IMR-90 (cell line): ENCODE measurements around the gene BDNF. TPM values are rescaled to one million over a fixed set of nuclear protein-coding genes. Genes with fewer than 3 reads are reported as not detected.

Experiments
- ATAC-seq: fragments of 200-7000 bp; cut with Tn5 transposase; 2 replicates; pipeline ENCODE4 v1.9.1; 2020; ENCODE audit warnings: low read depth, mild to moderate bottlenecking, moderate library complexity
- BruUV-seq: library from RNA; stranded (reverse); fragments of 400-500 nt; replicated peaks from 2 replicates; lab custom pipeline; 2021; lab: Mats Ljungman, UMichigan
- CTCF ChIA-PET: fragments of 300-600 bp; formaldehyde crosslinking; extraction: SDS; loops from one replicate; lab custom pipeline; 2021; ENCODE audit warnings: antibody characterized with exemption; lab: Yijun Ruan, JAX
- POLR2A ChIA-PET: fragments of 300-600 bp; sonication (Branson Sonifier 250); formaldehyde crosslinking; loops from one replicate; lab custom pipeline; 2022; ENCODE audit warnings: antibody characterized with exemption; ENCODE audit not compliant: unreplicated experiment; lab: Charles Lee
- DNase-seq: peaks from one replicate; pipeline ENCODE4 v3.0.0; 2013
- H2AFZ ChIP-seq: replicated peaks from 2 replicates; pipeline ENCODE3; 2013; ENCODE audit warnings: low read length, mild to moderate bottlenecking; ENCODE audit not compliant: poor library complexity
- H2AK5ac ChIP-seq: 2 replicates; pipeline ENCODE4 v1.6.1; 2013; ENCODE audit warnings: low read depth, low read length, inconsistent platforms
- H2AK9ac ChIP-seq: replicated peaks from 2 replicates; pipeline ENCODE3; 2013; ENCODE audit warnings: mild to moderate bottlenecking, low read depth, low read length, moderate library complexity; ENCODE audit not compliant: poor library complexity
- H2BK120ac ChIP-seq: 2 replicates; pipeline ENCODE4 v1.6.1; 2013; ENCODE audit warnings: low read depth, low read length, inconsistent platforms
- H2BK15ac ChIP-seq: 3 replicates; pipeline ENCODE4 v1.6.1; 2013; ENCODE audit warnings: low read depth, low read length, inconsistent platforms
- H2BK20ac ChIP-seq: 2 replicates; pipeline ENCODE4 v1.6.1; 2013; ENCODE audit warnings: low read depth, mild to moderate bottlenecking, inconsistent platforms, low read length, moderate library complexity
- H2BK5ac ChIP-seq: 2 replicates; pipeline ENCODE4 v1.6.1; 2013; ENCODE audit warnings: mild to moderate bottlenecking, low read depth, low read length, inconsistent platforms; ENCODE audit not compliant: poor library complexity, severe bottlenecking
- H3K14ac ChIP-seq: replicated peaks from 2 replicates; pipeline ENCODE4 v1.6.1; 2013; ENCODE audit warnings: low read depth, low read length, inconsistent platforms
- H3K18ac ChIP-seq: 2 replicates; pipeline ENCODE4 v1.6.1; 2013; ENCODE audit warnings: low read depth, low read length, control low read depth
- H3K23ac ChIP-seq: 2 replicates; pipeline ENCODE4 v1.6.1; 2013; ENCODE audit warnings: low read depth, low read length, inconsistent platforms
- H3K27ac ChIP-seq: 2 replicates; pipeline ENCODE4 v1.5.1; 2013; ENCODE audit warnings: mild to moderate bottlenecking, control low read depth, low read length; ENCODE audit not compliant: insufficient read depth
- H3K27me3 ChIP-seq: 2 replicates; pipeline ENCODE4 v1.6.1; 2013; ENCODE audit warnings: low read length; ENCODE audit not compliant: control insufficient read depth, insufficient read depth
- H3K36me3 ChIP-seq: 2 replicates; pipeline ENCODE4 v1.6.1; 2013; ENCODE audit warnings: low read length, mixed read lengths; ENCODE audit not compliant: control insufficient read depth, insufficient read depth
- H3K4ac ChIP-seq: 2 replicates; pipeline ENCODE4 v1.6.1; 2013; ENCODE audit warnings: low read depth, low read length, inconsistent platforms
- H3K4me1 ChIP-seq: 2 replicates; pipeline ENCODE4 v1.6.1; 2013; ENCODE audit warnings: low read length, mixed read lengths; ENCODE audit not compliant: control insufficient read depth, insufficient read depth
- H3K4me2 ChIP-seq: 2 replicates; pipeline ENCODE4 v1.6.1; 2013; ENCODE audit warnings: low read depth, mild to moderate bottlenecking, control low read depth, low read length, moderate library complexity
- H3K4me3 ChIP-seq: 2 replicates; pipeline ENCODE4 v1.5.1; 2013; ENCODE audit warnings: low read depth, mild to moderate bottlenecking, control low read depth, low read length, moderate library complexity; ENCODE audit not compliant: insufficient read depth
- H3K56ac ChIP-seq: 2 replicates; pipeline ENCODE4 v1.6.1; 2013; ENCODE audit warnings: low read length, inconsistent platforms; ENCODE audit not compliant: insufficient read depth; ENCODE audit errors: extremely low read depth
- H3K79me1 ChIP-seq, 2 experiments: 2 replicates each; pipeline ENCODE4 v1.6.1; 2013; ENCODE audit warnings: low read length in 2 of 2, inconsistent platforms in 1 of 2, low read depth in 1 of 2
- H3K9ac ChIP-seq: 2 replicates; pipeline ENCODE4 v1.6.1; 2013; ENCODE audit warnings: low read depth, low read length, control low read depth
- H3K9me1 ChIP-seq: 2 replicates; pipeline ENCODE4 v1.6.1; 2013; ENCODE audit warnings: low read length, inconsistent platforms; ENCODE audit not compliant: insufficient read depth
- H3K9me3 ChIP-seq: 2 replicates; pipeline ENCODE4 v1.6.1; 2013; ENCODE audit warnings: low read length; ENCODE audit not compliant: control insufficient read depth, insufficient read depth
- H4K20me1 ChIP-seq: 2 replicates; pipeline ENCODE4 v1.6.1; 2013; ENCODE audit warnings: low read length, inconsistent platforms; ENCODE audit not compliant: insufficient read depth
- H4K5ac ChIP-seq: 2 replicates; pipeline ENCODE4 v1.6.1; 2013; ENCODE audit warnings: mild to moderate bottlenecking, low read depth, low read length, control low read depth
- H4K8ac ChIP-seq, 2 experiments: 2 replicates each; pipeline ENCODE4 v1.6.1; 2013; ENCODE audit warnings: low read depth in 2 of 2, low read length in 2 of 2, control low read depth in 1 of 2, inconsistent platforms in 1 of 2
- H4K91ac ChIP-seq: 2 replicates; pipeline ENCODE4 v1.6.1; 2013; ENCODE audit warnings: low read depth, low read length, inconsistent platforms; ENCODE audit not compliant: insufficient read depth
- CTCF ChIP-seq: conservative IDR thresholded peaks from 2 replicates; pipeline ENCODE4 v1.5.1; 2012; ENCODE audit warnings: mild to moderate bottlenecking, low read depth, low read length, improper control_type of control experiment
- RAD21 ChIP-seq: IDR thresholded peaks from 2 replicates; pipeline ENCODE4 v1.6.1; 2012; ENCODE audit warnings: low read length, improper control_type of control experiment
- dilution Hi-C: fragments of 300-500 bp; cut with HindIII; formaldehyde crosslinking; loops from one replicate; pipeline ENCODE4 v1.14.3; 2018; ENCODE audit warnings: low sequenced_read_pairs; ENCODE audit not compliant: unreplicated experiment
- in situ Hi-C: fragments of 300-500 bp; cut with MboI; formaldehyde crosslinking; loops from 3 replicates; pipeline ENCODE4 v1.14.3; 2019; ENCODE audit warnings: low sequenced_read_pairs, inconsistent platforms, mixed read lengths
- intact Hi-C: fragments of 100-400 bp; cut with micrococcal nuclease; formaldehyde crosslinking; loops from 2 replicates; pipeline ENCODE4 v1.10.0; 2022
- polyA plus RNA-seq, 3 experiments: library from polyadenylated mRNA; depleted of rRNA; stranded (reverse); fragments of >200 nt; gene quantifications; 2 replicates each; pipeline ENCODE4 v1.2.3, GENCODE V29; 2012; ENCODE audit warnings: low replicate concordance in 1 of 3
- total RNA-seq: library from RNA; depleted of rRNA; stranded (reverse); fragments of >200 nt; gene quantifications from 2 replicates; pipeline ENCODE4 v1.2.3, GENCODE V29; 2012
- TF ChIP-seq, protein P1 (sequence below): fragments of 150-350 bp; IDR thresholded peaks from 2 replicates; pipeline ENCODE4 v1.6.1; 2017; ENCODE audit warnings: mild to moderate bottlenecking, antibody characterized with exemption, low read length, low read depth

The BDNF gene
- total and polyA plus RNA-seq, 2 of the 4 experiments (the other 2 are of a cell fraction), result 94.8 to 152 TPM

GRCh38 chr11:27717377-27717776, 17.1 kb upstream of the BDNF start:
- H3K56ac ChIP-seq, result peak overlapping the region; percentile 92; the same call in 1 of the 2 replicates
- H2BK15ac ChIP-seq, result peak overlapping the region; percentile 89; the same call in 1 of the 3 replicates
- H3K4me3 ChIP-seq, result peak overlapping the region; percentile 70; the same call in 1 of the 2 replicates
- peak overlapping the region; percentile 85; the same call in 1 of the 2 replicates for H4K91ac ChIP-seq
- H3K36me3 ChIP-seq, result no peaks in the 10 kb centered on the region
- H2BK120ac ChIP-seq, result peak overlapping the region; percentile 58
- H3K18ac ChIP-seq, result peak overlapping the region; percentile 88; the same call in 1 of the 2 replicates
- no peaks in the 10 kb centered on the region for H3K27me3 ChIP-seq
- intact Hi-C loops, result loop anchor here (5.0 to 10.0 kb wide), 6 partner anchors 510 to 1615 kb away; no protein-coding TSS in a partner anchor
- H3K9me1 ChIP-seq, result peaks cover 2% of the 10 kb centered on the region
- in situ Hi-C loops, result loop anchor here (10.0 to 25.0 kb wide), 4 partner anchors 217 to 1445 kb away; no protein-coding TSS in a partner anchor
- TF ChIP-seq RAD21 (peak; percentile 29; the same call in 1 of the 2 replicates), CTCF (peak; percentile 45)
- TF ChIP-seq, protein P1, sequence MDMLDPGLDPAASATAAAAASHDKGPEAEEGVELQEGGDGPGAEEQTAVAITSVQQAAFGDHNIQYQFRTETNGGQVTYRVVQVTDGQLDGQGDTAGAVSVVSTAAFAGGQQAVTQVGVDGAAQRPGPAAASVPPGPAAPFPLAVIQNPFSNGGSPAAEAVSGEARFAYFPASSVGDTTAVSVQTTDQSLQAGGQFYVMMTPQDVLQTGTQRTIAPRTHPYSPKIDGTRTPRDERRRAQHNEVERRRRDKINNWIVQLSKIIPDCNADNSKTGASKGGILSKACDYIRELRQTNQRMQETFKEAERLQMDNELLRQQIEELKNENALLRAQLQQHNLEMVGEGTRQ, result no peak
- peaks cover 3% of the 10 kb centered on the region for H3K4me1 ChIP-seq
- H2AK5ac ChIP-seq, result peak overlapping the region; percentile 82; the same call in 1 of the 2 replicates
- CTCF ChIA-PET, result interaction anchor here (0.6 to 1.9 kb wide), 12 partner anchors 13 to 1611 kb away, joined by 3 to 8 read pairs (median 3); no protein-coding TSS in a partner anchor
- H4K20me1 ChIP-seq, result no peaks in the 10 kb centered on the region
- POLR2A ChIA-PET, result no interaction called here
- peak overlapping the region; percentile 81 for H2BK5ac ChIP-seq
- H3K4ac ChIP-seq, result peak overlapping the region; percentile 63; the same call in 1 of the 2 replicates
- dilution Hi-C loops, result no loop called here
- DNase-seq, result no peak
- no peaks in the 10 kb centered on the region for H3K9me3 ChIP-seq
- peak overlapping the region; percentile 35 for H3K14ac ChIP-seq
- H3K27ac ChIP-seq, result peak overlapping the region; percentile 82; the same call in 1 of the 2 replicates
- H2AK9ac ChIP-seq, result no peak overlapping the region
- peaks cover 12 to 16% of the 10 kb centered on the region in 2 experiments for H3K79me1 ChIP-seq
- H3K4me2 ChIP-seq, result peak overlapping the region; percentile 92
- peak overlapping the region; percentile 84 to 92 for H4K8ac ChIP-seq
- no peak overlapping the region for H2AFZ ChIP-seq
- peak overlapping the region; percentile 40 for H4K5ac ChIP-seq
- BruUV-seq, result TSS peak; percentile 25
- ATAC-seq, result no peak
- H3K23ac ChIP-seq, result peak overlapping the region; percentile 89
- H2BK20ac ChIP-seq, result peak overlapping the region; percentile 18
- peak overlapping the region; percentile 90; the same call in 1 of the 2 replicates for H3K9ac ChIP-seq
